HepG2 (cell line): ENCODE measurements around the gene VAC14. TPM values are rescaled to one million over a fixed set of nuclear protein-coding genes. Genes with fewer than 3 reads are reported as not detected.

Experiments
- CBX2 ChIP-seq, 2 experiments: fragments of 200-600 bp in 1 of 2; sonication (generic); formaldehyde crosslinking in 1 of 2; IDR thresholded peaks; 2 replicates each; pipeline versions ENCODE4 v1.7.0 to v1.8.1; 2018 to 2022; ENCODE audit warnings: low read depth in 2 of 2, low read length in 1 of 2, mild to moderate bottlenecking in 1 of 2, missing genetic modification reagents in 1 of 2
- FOXM1 ChIP-seq: sonication (generic); formaldehyde crosslinking; IDR thresholded peaks from 2 replicates; pipeline ENCODE4 v1.5.0; 2020; ENCODE audit warnings: missing genetic modification reagents
- KIAA2018 ChIP-seq: sonication (generic); formaldehyde crosslinking; IDR thresholded peaks from 2 replicates; pipeline ENCODE4 v1.5.0; 2020; ENCODE audit warnings: mild to moderate bottlenecking, missing genetic modification reagents, borderline replicate concordance
- MAFF ChIP-seq: IDR thresholded peaks from 2 replicates; pipeline ENCODE4 v1.6.1; 2011; ENCODE audit warnings: low read depth, low read length, improper control_type of control experiment
- MEF2D ChIP-seq: sonication (generic); formaldehyde crosslinking; IDR thresholded peaks from 2 replicates; pipeline ENCODE4 v1.5.1; 2020; ENCODE audit warnings: mild to moderate bottlenecking, missing genetic modification reagents
- NBN ChIP-seq: fragments of 450-650 bp; conservative IDR thresholded peaks from 2 replicates; pipeline ENCODE4 v1.6.1; 2017
- NCOA1 ChIP-seq: sonication (generic); formaldehyde crosslinking; IDR thresholded peaks from 2 replicates; pipeline ENCODE4 v1.9.0; 2021; ENCODE audit warnings: missing genetic modification reagents
- NFATC3 ChIP-seq: sonication (generic); formaldehyde crosslinking; IDR thresholded peaks from 2 replicates; pipeline ENCODE4 v1.5.1; 2020; ENCODE audit warnings: mild to moderate bottlenecking, missing genetic modification reagents
- SOX13 ChIP-seq, 3 experiments: fragments of 450-650 bp in 1 of 3; sonication (generic) in 1 of 3; formaldehyde crosslinking in 1 of 3; IDR thresholded peaks in 2 of 3; conservative IDR thresholded peaks in 1 of 3; 2 replicates each; pipeline versions ENCODE4 v1.5.0 to v1.6.1; 2016 to 2020; ENCODE audit warnings: antibody characterized with exemption in 1 of 3, mild to moderate bottlenecking in 1 of 3, missing compliant biosample characterization in 1 of 3, missing genetic modification reagents in 1 of 3, moderate library complexity in 1 of 3
- STAT5B ChIP-seq: sonication (generic); formaldehyde crosslinking; IDR thresholded peaks from 2 replicates; pipeline ENCODE4 v1.4.0; 2020; ENCODE audit warnings: missing genetic modification reagents
- TEAD2 ChIP-seq: sonication (generic); formaldehyde crosslinking; IDR thresholded peaks from 2 replicates; pipeline ENCODE4 v1.9.0; 2021; ENCODE audit warnings: missing genetic modification reagents
- TRIM24 ChIP-seq: sonication (generic); formaldehyde crosslinking; IDR thresholded peaks from 2 replicates; pipeline ENCODE4 v1.8.0; 2022; ENCODE audit warnings: mild to moderate bottlenecking, missing genetic modification reagents
- ZBTB20 ChIP-seq: sonication (generic); formaldehyde crosslinking; IDR thresholded peaks from 2 replicates; pipeline ENCODE4 v1.8.1; 2023; ENCODE audit warnings: missing genetic modification reagents, low read depth, mild to moderate bottlenecking, borderline replicate concordance
- ZFP36L1 ChIP-seq: sonication (generic); formaldehyde crosslinking; IDR thresholded peaks from 2 replicates; pipeline ENCODE4 v1.8.0; 2022; ENCODE audit warnings: mild to moderate bottlenecking, missing genetic modification reagents, moderate library complexity
- ZNF143 ChIP-seq: sonication (generic); formaldehyde crosslinking; IDR thresholded peaks from 2 replicates; pipeline ENCODE4 v1.4.0; 2020; ENCODE audit warnings: missing genetic modification reagents
- ZNF274 ChIP-seq: sonication (generic); formaldehyde crosslinking; IDR thresholded peaks from 2 replicates; pipeline ENCODE4 v1.5.1; 2020; ENCODE audit warnings: mild to moderate bottlenecking, missing genetic modification reagents
- ZNF7 ChIP-seq: IDR thresholded peaks from 2 replicates; pipeline ENCODE4 v1.6.1; 2016; ENCODE audit warnings: missing biosample characterization, missing genetic modification reagents
- polyA plus RNA-seq, 8 experiments: library from polyadenylated mRNA; depleted of rRNA in 3 of 8; stranded (reverse) in 7 of 8; unstranded in 1 of 8; fragments of >200 nt; fragmentation: Illumina TruSeq in 4 of 8; extraction: Trizol in 4 of 8; gene quantifications; 2 replicates each; pipeline versions ENCODE4 v1.2.1 to v1.2.3, GENCODE V29; 2011 to 2016; ENCODE audit warnings: low read depth in 4 of 8, missing spikeins in 1 of 8, mixed read lengths in 1 of 8; ENCODE audit not compliant: insufficient read depth in 1 of 8
- total RNA-seq, 5 experiments: library from RNA; depleted of rRNA; stranded (reverse); fragments of >200 nt; fragmentation: Illumina TruSeq; extraction: Trizol; gene quantifications; 2 replicates each; pipeline ENCODE4 v1.2.3, GENCODE V29; 2016; ENCODE audit warnings: low read depth in 1 of 5
- TF ChIP-seq, protein P1 (sequence below): fragments of 450-650 bp; IDR thresholded peaks from 2 replicates; pipeline ENCODE4 v1.6.1; 2017

The VAC14 gene
- total and polyA plus RNA-seq, 2 of the 13 experiments (the other 11 are each of a cell fraction or from before 2014, with no cell fraction given), result 23.5 to 24.6 TPM

DNA sequence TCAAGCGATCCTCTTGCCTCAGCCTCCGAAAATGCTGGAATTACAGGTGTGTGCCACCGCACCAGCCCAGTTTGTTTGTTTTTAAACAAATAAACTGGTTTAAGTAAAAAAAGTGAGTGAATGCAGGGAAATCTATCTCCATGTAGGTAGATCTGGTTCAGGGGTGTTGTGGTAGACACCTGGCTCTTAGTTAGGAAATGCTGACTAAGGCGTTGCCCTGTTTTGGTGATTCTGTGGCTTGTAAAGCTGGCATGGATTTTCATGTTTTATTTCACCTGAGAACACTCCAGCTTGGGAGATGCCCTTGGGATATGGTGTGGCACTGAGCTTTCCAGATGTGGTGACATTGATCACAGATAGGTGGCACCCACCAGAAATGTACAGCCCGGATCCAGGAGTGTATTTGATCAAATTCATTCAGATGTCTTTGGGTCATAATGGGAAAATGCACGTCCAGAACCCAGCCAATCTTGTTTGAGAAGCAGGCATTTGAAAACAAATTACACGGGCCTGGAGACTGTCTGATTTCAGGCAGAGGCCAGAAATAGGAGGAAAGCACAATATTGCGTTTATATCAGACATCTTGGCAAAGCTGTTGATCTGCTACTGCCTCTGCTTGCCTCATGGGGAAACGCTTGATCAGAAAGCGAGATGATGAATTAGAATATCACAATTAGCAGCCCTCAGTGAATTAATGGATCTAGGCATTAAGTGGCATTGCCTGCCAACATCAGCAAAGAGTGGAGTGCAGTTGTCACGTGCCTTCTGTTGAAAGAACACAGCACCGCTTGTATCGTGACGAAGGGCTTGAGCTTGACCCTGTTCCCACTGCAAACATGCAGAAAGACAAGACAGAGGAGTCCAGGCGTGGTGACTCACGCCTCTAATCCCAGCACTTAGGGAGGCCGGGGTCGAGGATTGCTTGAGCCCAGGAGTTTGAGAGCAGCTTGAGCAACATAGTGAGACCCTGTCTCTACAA, 161.9 kb downstream of the VAC14 start (continued):
- TF ChIP-seq ZBTB20 (CRISPR knock-in tag), result no peak
- TF ChIP-seq NBN, result no peak
- TF ChIP-seq ZNF7 (CRISPR knock-in tag), result no peak
- no peak for TF ChIP-seq NFATC3
- no peak for TF ChIP-seq SOX13 (IDR thresholded peaks at IDR 0.05)
- TF ChIP-seq SOX13 (CRISPR knock-in tag; conservative IDR thresholded peaks at IDR 0.05 in 1 of 2, IDR thresholded peaks at IDR 0.05 in 1 of 2), result peak in 1 of 2 experiments; percentile 38; a peak in 1 of 4 replicates
- TF ChIP-seq KIAA2018 (CRISPR knock-in tag), result no peak
- TF ChIP-seq ZFP36L1 (CRISPR knock-in tag), result no peak
- no peak for TF ChIP-seq FOXM1 (CRISPR knock-in tag)
- TF ChIP-seq TEAD2 (CRISPR knock-in tag), result no peak
- peak; percentile 72 for TF ChIP-seq MAFF
- no peak for TF ChIP-seq STAT5B (CRISPR knock-in tag)
- TF ChIP-seq, protein P1, sequence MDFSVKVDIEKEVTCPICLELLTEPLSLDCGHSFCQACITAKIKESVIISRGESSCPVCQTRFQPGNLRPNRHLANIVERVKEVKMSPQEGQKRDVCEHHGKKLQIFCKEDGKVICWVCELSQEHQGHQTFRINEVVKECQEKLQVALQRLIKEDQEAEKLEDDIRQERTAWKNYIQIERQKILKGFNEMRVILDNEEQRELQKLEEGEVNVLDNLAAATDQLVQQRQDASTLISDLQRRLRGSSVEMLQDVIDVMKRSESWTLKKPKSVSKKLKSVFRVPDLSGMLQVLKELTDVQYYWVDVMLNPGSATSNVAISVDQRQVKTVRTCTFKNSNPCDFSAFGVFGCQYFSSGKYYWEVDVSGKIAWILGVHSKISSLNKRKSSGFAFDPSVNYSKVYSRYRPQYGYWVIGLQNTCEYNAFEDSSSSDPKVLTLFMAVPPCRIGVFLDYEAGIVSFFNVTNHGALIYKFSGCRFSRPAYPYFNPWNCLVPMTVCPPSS, result no peak
- TF ChIP-seq MEF2D, result no peak
- no peak for TF ChIP-seq TRIM24 (CRISPR knock-in tag)
- no peak for TF ChIP-seq ZNF274 (CRISPR knock-in tag)
- no peak for TF ChIP-seq NCOA1
- TF ChIP-seq CBX2 (IDR thresholded peaks at IDR 0.05; ENCODE audit: low read depth, low read length), result no peak
- no peak for TF ChIP-seq CBX2 (CRISPR knock-in tag; IDR thresholded peaks at IDR 0.05; ENCODE audit: low read depth)
- TF ChIP-seq ZNF143, result no peak
